Hepatocyte (in vitro differentiated cells): Measurements from ENCODE around the gene CAND1.

Source experiments
- EZH2 ChIP-seq: fragments of 200-600 bp; sonication (generic); IDR thresholded peaks from 2 replicates; pipeline ENCODE4 v1.6.1; 2016; ENCODE audit warnings: antibody characterized with exemption, mild to moderate bottlenecking, borderline replicate concordance
- EZH2phosphoT487 ChIP-seq: fragments of 200-600 bp; sonication (generic); IDR thresholded peaks from one replicate; pipeline ENCODE4 v1.6.1; 2018; ENCODE audit warnings: antibody characterized with exemption, mild to moderate bottlenecking, low read depth, moderate library complexity; ENCODE audit not compliant: unreplicated experiment, severe bottlenecking
- TF ChIP-seq, protein P1 (sequence below): fragments of 200-600 bp; sonication (generic); IDR thresholded peaks from 2 replicates; pipeline ENCODE4 v1.5.1; 2016; ENCODE audit warnings: antibody characterized with exemption, mild to moderate bottlenecking; ENCODE audit not compliant: poor library complexity

DNA sequence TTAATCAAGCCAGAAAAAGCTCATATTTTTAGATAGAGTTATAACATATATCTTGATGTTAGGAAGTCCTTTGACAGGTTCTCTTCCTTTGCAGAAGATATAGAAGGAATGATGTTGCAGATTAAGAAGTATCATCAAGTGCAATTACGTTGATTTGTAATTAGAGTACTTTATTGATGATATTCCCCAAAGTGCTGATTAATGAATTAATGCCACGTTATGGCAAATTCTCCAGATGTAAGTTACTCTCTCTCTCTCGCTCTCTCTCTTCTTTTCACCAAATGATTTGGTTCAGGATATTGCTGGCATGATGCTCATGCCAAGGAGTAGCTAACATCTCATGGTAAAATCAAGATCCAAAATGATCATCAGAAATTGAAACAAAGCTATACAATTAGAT is 18.1 kb upstream of the CAND1 start:
- TF ChIP-seq, protein P1, sequence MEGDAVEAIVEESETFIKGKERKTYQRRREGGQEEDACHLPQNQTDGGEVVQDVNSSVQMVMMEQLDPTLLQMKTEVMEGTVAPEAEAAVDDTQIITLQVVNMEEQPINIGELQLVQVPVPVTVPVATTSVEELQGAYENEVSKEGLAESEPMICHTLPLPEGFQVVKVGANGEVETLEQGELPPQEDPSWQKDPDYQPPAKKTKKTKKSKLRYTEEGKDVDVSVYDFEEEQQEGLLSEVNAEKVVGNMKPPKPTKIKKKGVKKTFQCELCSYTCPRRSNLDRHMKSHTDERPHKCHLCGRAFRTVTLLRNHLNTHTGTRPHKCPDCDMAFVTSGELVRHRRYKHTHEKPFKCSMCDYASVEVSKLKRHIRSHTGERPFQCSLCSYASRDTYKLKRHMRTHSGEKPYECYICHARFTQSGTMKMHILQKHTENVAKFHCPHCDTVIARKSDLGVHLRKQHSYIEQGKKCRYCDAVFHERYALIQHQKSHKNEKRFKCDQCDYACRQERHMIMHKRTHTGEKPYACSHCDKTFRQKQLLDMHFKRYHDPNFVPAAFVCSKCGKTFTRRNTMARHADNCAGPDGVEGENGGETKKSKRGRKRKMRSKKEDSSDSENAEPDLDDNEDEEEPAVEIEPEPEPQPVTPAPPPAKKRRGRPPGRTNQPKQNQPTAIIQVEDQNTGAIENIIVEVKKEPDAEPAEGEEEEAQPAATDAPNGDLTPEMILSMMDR: no peak
- TF ChIP-seq EZH2: no peak
- no peak for TF ChIP-seq EZH2phosphoT487
